GM19395 (cell line): Measurements from ENCODE around the gene PEA15.

Source experiments
- ATAC-seq: cut with Tn5 transposase; IDR thresholded peaks from one replicate; pipeline ENCODE4 v1.9.1; 2021; ENCODE audit warnings: mild to moderate bottlenecking, moderate library complexity; ENCODE audit not compliant: unreplicated experiment

Gene PEA15, protein sequence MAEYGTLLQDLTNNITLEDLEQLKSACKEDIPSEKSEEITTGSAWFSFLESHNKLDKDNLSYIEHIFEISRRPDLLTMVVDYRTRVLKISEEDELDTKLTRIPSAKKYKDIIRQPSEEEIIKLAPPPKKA

DNA sequence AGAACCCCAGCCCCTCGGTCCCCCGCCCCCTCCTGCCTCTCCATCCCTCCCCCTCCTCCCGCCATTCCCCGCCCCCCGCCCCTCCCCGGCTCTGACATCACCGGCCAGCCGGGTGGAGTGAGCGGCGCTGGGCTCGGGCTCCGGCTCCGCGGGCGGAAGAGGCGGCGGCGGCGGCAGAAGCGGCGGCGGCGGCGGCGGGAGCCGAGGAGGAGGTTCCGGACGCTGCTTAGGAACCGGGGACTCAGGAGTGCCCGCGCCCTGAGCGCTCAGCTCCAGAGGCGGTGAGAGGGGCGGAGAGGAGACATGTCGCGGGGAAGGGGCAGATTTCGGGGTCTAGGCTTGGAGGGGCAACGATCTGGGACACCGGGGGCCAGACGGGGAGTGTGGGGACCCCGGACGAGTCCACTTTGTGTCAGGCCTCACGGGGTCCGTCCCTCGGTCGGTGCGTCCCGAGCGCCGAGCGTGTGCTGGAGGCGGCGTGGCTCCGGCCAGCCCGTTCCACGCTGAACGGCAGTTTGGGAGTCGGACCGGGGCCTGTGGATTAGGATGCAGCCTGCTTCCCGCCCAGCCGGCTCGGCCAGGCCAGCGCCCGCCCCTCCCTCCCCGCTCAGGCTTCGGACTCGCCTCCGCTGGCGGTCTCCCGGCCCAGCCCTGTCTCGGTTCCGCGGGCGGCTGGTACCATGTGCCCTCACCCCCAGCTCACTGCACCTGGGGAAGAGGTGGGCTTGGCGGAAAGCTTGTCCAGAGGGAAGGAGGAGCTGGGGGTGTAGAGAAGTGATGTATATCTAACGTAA, at the start of gene PEA15:
TSS of gene PEA15 (plus strand) at position 143 of the 794 bp plus-strand sequence. CDS start 6,161 bp downstream, outside the sequence.
- ATAC-seq: peak; percentile 46

DNA sequence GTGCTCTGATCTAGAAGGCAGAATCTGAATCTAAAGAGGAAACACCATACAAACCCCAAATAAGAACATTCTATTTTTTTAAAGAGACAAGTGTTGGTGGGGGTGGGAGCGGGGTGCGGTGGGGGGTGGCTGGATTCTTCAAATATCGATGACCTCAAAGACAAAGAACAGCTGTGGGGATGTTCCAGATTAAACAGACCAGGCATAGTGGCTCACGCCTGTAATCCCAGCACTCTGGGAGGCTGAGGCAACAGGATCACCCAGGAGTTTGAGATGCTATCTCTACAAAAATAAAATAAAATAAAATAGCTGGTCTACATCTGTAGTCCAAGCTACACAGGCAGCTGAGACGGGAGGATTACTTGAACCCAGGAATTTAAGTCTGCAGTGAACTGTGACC, 48.8 kb upstream of the PEA15 start:
- ATAC-seq: no peak

DNA sequence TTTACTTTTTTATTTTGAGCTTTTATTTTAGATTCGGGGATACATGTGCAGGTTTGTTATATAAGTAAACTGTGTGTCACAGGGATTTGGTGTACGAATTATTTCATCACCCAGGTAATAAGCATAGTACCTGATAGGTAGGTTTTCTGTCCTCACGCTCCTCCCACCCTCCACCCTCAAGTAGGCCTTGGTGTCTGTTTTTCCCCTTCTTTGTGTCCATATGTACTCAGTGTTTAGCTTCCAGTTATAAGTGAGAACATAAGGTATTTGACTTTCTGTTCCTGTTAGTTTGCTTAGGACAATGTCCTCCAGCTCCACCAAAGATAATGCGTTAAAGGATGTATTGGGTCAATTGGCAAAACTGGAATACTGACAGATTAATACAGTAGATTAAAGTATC, 48.0 kb upstream of the PEA15 start:
- no peak for ATAC-seq

DNA sequence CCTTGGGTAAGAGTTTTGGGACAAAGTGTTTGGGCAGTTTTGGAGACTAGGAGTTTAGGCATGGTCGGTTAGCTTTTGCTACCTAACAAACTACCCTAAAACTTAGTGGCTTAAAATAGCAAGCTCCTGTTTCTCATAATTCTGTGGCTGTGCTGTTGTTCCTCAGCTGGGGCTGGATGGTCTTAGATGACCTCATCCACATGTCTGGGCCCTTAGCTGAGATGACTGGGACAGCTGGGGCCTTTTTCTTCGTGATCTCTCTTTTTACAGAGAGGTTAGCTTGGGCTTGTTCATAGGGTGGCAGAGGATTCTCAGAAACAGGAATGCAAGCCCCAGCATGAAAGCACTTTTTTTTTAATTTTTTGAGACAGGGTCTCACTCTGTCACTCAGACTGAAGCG, 47.2 kb upstream of the PEA15 start:
- no peak for ATAC-seq

DNA sequence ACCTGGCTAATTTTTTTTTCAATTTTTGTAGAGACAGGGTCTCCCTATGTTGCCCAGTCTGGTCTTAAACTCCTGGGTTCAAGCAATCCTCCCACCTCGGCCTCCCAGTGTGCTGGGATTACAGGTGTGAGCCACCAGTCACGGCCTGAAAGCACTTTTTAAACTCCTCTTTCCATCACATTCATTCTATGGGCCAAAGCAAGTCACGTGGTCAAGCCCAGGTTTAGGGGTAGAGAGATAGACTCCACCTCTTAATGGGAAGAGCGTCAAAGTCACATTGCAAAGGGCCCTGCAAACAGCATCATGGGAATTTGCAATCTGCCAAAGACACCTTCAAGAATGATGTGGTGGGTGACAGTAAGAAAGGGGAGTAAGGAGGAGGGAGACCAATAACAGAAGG, 46.6 kb upstream of the PEA15 start:
- ATAC-seq: no peak

DNA sequence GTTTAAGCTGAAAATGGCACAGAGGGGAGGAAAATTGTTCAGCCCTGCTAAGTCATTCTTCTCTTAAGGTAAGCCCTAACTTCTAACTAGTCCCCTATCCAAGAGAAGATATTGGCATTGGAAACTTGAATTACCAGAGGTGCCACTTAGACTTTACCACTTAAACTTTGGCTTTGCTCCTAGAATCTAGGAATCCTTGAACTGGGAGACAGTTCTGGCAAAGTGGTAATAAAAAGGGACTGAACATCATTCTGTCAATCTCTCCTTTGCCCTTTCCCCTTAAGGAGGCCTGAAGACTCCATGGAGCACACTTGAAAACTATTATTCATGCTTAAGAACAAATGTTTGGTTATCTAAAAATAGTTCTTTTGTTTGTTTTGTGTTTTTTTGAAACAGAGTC, 45.3 kb upstream of the PEA15 start:
- no peak for ATAC-seq

DNA sequence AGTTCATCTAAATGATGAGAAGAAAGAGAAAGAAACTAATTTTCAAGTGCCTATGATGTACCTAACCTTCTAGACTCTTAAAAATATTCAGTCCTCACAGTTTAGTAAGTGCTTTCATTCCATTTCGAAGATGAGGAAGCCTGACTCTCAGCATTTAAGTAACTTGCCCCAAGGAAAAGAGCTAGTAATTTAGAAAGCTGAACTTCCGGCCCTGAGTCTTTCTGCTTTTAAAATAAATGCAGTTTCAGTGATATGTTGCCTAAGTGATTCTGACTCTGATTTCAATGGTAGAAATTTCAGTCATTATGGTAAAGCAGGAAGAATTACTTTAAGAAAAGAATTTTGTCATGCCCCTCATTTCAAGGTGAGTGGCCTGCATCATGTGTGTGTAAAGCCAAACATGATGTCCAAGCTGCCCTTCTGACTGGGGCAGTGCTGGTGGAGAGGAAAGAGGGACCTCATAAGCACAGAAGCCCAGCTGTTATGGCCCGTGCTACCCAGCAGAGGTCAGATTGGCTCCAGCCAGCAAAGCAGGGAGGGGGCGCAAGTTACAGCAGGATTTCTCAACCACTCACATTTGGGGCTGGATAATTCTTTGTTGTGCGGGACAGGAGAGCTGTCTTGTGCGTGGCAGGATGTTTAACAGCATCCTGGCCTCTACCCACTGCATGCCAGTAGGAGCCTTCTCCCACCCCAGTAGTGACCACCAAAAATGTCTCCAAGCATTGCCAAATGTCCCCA, 43.0 kb upstream of the PEA15 start:
- ATAC-seq: no peak

DNA sequence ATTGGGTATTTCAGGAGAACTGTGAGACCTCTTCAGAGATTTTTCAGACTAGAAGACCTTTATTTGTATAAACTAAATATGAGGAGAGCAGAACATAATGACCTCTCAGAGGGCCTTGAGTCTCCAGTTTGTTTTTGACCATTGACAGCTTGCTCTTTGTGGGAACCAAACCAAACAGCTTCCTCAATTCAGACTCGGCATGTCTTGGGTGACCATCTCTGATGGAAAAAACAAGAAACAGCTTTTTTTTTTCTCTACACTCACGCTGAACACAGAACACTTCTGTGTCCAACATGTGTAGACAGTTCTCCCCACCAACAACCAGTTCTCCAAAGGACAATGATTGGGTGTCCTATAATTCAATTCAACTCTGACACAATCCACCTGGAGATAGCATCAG, 42.3 kb upstream of the PEA15 start:
- ATAC-seq: no peak

DNA sequence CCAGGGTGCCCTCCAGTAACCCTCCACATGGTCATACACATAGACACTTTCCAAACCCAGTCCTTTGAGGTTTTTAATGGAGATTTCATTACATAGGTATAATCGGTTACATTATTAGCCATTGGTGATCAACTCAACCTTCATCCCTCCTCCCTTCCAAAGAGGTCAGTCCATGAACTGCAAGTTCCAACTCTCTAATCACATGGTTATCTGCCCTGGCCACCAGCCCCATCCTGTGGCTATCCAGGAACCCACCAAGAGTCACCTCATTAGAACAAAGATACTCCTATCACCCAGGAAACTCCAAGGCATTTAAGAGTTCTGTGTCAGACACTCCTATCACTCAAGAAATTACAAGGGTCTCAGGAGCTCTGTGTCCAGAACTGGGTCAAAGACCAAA, 41.6 kb upstream of the PEA15 start:
- ATAC-seq: no peak

DNA sequence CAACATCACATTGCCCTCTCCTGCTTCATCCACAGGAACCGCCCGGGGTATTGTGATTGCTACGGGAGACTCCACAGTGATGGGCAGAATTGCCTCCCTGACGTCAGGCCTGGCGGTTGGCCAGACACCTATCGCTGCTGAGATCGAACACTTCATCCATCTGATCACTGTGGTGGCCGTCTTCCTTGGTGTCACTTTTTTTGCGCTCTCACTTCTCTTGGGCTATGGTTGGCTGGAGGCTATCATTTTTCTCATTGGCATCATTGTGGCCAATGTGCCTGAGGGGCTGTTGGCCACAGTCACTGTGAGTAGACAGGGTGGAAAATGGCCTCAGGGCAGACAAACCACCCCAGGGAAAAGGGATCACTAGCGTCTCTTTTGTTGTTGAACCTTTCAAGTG, 41.1 kb upstream of the PEA15 start:
- no peak for ATAC-seq

DNA sequence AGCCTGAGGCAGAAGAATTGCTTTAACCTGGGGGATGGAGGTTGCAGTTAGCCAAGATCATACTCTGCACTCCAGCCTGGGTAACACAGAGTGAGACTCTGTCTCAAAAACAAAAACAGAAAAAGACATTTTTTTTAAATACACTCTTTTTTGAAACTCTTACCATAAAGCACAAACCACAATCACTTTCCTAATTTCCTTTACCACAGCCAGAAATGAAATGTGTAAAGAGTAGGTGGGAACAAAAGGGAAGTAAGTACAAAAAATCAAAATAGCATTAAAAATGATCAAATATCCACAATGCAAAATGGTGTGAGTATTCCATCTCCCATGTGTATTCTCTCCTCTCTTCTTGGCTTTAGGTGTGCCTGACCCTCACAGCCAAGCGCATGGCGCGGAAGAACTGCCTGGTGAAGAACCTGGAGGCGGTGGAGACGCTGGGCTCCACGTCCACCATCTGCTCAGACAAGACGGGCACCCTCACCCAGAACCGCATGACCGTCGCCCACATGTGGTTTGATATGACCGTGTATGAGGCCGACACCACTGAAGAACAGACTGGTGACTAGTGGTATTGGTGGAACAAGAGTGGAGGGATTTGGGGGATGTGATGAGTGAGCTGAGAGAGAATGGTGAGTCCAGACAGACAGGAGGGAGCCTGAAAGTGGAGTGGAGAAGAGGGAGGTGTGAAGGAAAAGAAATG, 38.9 kb upstream of the PEA15 start:
- no peak for ATAC-seq

DNA sequence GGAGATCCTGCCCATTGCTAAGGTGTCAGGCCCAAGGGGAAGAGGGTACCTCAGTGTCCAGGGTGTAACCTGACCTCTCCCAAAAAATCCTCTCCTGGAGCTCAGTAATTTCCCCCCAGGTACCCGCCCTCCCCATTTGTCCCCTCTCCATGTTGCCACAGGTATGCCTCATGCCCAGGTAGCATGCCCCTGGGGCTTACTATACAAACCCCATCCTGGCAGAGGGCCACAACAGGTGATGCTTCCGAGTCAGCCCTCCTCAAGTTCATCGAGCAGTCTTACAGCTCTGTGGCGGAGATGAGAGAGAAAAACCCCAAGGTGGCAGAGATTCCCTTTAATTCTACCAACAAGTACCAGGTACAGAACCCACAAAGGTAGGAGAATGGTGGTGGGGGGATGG, 38.1 kb upstream of the PEA15 start:
- ATAC-seq: no peak

DNA sequence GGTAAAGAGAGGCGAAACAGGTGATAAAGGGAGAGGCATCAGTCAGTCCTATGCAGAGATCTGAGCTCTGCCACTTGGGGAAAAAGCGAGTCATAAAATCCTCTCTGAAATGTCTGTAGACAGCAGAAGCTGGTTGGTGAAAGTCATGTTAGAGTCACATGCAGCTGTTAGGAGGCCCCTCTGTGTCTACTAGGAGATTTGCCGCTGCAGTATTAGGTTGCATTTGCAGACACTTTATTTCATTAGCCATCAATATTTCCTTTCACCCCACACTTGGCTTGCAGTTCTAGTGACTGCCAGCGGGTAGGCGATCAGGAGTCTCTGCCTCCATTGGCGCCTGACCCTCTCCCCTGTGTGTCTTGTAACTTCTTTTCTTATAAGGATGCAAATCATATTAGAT, 37.6 kb upstream of the PEA15 start:
- ATAC-seq: no peak

DNA sequence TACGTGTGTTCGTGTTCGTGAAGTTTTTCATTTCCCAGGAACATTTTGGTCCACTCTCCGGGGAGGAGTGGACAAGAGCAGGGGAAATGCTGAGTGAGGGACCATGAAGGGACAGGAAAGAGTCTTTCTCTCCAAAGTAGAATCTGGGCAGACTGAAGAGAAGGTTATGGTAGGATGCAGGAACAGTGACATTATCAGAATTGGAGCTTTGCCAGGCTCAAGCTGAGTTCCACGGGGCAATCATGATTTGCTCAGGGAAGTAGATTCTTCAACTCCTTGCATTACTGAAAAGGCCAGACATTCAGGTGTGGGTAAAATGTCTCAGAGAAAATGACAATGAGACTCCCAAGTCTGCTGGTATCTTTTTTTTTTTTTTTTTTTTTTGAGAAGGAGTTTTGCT, 37.2 kb upstream of the PEA15 start:
- no peak for ATAC-seq

DNA sequence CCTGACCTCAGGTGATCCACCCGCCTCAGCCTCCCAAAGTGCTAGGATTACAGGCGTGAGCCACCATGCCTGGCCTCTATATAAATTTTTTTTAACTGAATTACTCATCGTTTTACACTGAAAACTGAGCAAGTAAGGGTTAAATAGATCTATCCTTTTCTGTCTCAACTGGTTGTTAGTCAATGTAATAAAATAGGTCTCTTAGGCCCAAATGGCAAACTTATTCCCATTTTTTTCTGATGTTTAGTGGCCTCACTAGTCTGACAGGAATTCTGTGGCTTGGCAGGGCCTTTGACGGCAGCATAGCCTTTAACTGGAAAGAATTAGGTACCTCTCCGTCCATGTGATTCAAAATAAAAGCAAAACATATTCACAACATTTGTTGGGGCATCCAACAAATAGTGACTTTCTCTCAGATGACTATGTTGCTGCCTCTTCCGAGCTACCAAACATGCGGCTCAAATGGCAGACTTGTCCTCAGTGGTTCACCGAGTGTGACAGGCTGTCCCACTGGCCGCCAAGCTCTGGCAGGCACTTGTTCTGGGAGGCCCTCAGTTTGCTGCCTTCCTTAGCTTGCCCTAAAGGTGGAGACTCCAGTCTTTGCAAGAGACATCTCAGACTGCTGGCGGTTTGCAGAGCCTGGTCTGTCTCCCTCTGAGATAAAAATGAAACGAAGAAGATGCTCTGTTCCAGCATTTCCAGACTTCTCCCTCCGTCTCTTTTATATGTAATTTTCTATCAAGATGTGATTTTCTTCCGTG, 36.4 kb upstream of the PEA15 start:
- ATAC-seq: no peak

DNA sequence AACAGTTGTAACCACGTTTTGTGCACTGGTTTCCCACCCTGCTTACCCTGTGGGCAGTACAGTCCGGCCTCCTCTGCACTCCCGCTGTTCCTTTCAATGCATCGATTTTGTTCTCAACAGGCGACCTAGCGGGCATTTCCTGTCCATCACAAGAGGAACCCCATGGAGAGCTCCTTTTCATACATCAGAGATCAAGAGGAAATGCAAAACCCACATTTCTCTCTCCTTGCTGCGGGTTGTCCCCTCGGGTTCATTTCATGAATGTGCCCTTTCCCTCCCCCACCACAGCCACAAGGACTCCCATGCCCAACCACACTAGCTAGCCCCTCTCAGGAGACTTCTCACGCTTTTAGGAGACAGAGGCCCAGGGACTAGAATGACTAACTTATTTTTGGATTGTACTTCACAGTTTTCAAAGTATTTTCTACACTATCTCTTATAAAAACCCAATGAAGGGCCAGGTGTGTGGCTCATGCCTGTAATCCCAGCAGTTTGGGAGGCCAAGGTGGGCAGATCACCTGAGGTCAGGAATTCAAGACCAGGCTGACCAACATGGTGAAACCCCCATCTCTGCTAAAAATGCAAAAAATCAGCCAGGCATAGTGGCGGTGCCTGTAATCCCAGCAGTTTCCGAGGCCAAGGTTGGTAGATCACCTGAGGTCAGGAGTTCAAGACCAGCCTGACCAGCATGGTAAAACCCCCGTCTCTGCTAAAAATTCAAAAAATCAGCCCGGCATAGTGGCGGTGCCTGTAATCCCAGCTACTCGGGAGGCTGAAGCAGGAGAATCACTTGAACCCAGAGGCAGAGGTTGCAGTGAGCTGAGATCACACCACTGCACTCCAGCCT, 35.4 kb upstream of the PEA15 start:
- ATAC-seq: peak; percentile 82

DNA sequence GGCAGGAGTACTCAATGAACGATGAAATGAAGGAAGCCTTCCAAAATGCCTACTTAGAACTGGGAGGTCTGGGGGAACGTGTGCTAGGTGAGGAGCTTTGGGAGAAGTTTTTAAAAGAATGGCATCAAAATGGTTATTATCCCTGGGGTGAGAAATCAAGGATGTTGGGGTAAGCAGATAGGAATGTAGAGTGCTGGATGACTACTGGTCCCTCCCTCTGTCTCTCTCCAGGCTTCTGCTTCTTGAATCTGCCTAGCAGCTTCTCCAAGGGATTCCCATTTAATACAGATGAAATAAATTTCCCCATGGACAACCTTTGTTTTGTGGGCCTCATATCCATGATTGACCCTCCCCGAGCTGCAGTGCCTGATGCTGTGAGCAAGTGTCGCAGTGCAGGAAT, 33.8 kb upstream of the PEA15 start:
- no peak for ATAC-seq

DNA sequence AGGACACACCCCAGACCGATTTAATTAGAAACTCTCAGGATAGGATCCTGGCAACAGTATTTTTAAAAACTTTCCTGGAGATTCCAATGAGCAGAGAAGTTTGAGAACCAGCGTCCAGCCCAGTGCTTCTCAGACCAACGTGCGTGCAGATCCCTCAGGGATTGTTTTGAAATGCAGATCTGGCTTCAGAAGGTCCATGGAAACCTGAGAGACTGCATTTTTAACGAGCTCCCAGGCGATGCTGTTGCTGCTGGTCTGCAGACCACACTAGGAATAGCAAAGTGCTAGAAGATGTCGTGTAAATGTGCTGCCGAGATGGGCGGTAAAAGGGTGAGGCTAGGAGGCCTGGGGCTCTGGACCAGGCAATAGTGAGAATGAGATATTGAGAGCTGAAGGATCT, 33.2 kb upstream of the PEA15 start:
- ATAC-seq: no peak

DNA sequence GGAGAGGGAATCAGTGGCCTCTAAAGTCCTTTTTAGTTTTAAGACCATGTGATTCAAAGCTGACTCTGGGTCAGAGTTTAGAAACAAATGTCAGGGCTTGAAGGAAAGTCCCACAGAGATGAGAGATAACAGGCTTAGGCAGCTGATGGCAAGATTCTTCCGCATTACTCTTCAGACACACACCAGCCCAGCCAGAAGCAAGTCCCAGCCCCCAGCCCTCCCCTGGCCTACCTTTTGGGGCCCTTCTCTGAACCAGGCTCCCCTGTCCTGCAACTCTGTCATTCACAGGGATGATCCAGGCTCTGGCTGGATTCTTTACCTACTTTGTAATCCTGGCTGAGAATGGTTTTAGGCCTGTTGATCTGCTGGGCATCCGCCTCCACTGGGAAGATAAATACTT, 28.0 kb upstream of the PEA15 start:
- ATAC-seq: no peak

DNA sequence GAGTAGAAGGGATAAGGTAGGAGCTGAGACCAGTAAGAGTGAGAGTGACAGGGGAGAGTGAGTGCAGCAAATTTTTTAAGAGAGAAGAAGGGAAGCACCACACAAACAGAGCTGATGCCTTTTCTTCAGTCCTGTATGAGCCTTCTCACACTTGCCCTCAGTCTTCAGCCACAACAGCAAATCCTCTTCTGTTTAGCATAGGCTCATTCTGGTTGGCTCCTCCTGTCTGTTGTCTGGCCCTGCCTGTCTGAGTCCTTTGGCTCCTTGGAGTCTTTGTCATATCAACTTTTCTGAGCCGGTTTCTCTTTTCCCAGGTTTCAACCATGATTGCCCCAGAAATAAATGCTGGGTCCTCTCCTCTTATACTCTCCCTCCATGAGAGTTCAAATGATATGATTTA, 27.5 kb upstream of the PEA15 start:
- ATAC-seq: no peak
